Activated CD4-positive, alpha-beta T cell treated with anti-CD3 and anti-CD28 coated beads, Interleukin-2, Interleukin-4, amounts not matched to agents 100 ng/mL and 50 ng/mL, durations not matched to agents 16 hours and 8 hours (primary cell): ENCODE results near the gene SMAD6.

Experiments used
- DNase-seq: peaks from one replicate; pipeline ENCODE4 v3.0.0-alpha.2; 2020; ENCODE audit warnings: low spot score

SMAD6 gene

GRCh38 chr15:66721501-66721937, 19.5 kb downstream of the SMAD6 start:
- DNase-seq = no peak

- DNase-seq = no peak
These were observed 19.9 kb downstream of the SMAD6 start for GRCh38 chr15:66721954-66722353.

- no peak for DNase-seq
These were observed 20.9 kb downstream of the SMAD6 start for GRCh38 chr15:66722757-66723540.

- DNase-seq = no peak
These were observed 22.0 kb downstream of the SMAD6 start for GRCh38 chr15:66723826-66724731.

- DNase-seq = no peak
These were observed 22.9 kb downstream of the SMAD6 start for GRCh38 chr15:66724732-66725463.

- DNase-seq = no peak
These were observed 23.4 kb downstream of the SMAD6 start for GRCh38 chr15:66725464-66725785.

- DNase-seq = no peak
These were observed 24.4 kb downstream of the SMAD6 start for GRCh38 chr15:66726386-66726785.

GRCh38 chr15:66729331-66729951, 27.4 kb downstream of the SMAD6 start:
- DNase-seq = no peak

GRCh38 chr15:66730168-66731021, 28.4 kb downstream of the SMAD6 start:
- DNase-seq = peak; percentile 25

GRCh38 chr15:66733976-66734375, 31.9 kb downstream of the SMAD6 start:
- no peak for DNase-seq

GRCh38 chr15:66734961-66735908, 33.2 kb downstream of the SMAD6 start:
- DNase-seq = no peak

GRCh38 chr15:66735909-66736305, 33.9 kb downstream of the SMAD6 start:
- DNase-seq = no peak

GRCh38 chr15:66737243-66738010, 35.4 kb downstream of the SMAD6 start:
- no peak for DNase-seq

- DNase-seq = no peak
These were observed 36.1 kb downstream of the SMAD6 start for GRCh38 chr15:66738116-66738515.

- DNase-seq = no peak
These were observed 36.6 kb downstream of the SMAD6 start for GRCh38 chr15:66738595-66738994.

GRCh38 chr15:66739287-66739686, 37.3 kb downstream of the SMAD6 start:
- DNase-seq = no peak

GRCh38 chr15:66740802-66741201, 38.8 kb downstream of the SMAD6 start:
- DNase-seq = no peak

- no peak for DNase-seq
These were observed 39.6 kb downstream of the SMAD6 start for GRCh38 chr15:66741646-66742045.

GRCh38 chr15:66742286-66742685, 40.2 kb downstream of the SMAD6 start:
- DNase-seq = no peak
